Right renal pelvis (tissue), 4 donors: ENCODE data around the gene VDR. TPM values are rescaled to one million over a fixed set of nuclear protein-coding genes. Genes with fewer than 3 reads are reported as not detected.
"Not testable (repeated sequence)": the region's sequence is repeated elsewhere in the genome, so short reads cannot be mapped to it uniquely, and the experiment has no call there.

Source experiments
- DNase-seq, 4 donors: peaks; one replicate each; pipeline ENCODE4 v3.0.0-alpha.2; 2013; ENCODE audit warnings: low read depth in 4 of 4, low spot score in 3 of 4, missing footprints in 1 of 4
- polyA plus RNA-seq, 4 donors: library from polyadenylated mRNA; unstranded; fragments of 120-200 nt; gene quantifications; one replicate each; pipeline ENCODE4 v1.2.1, GENCODE V29; 2013; ENCODE audit not compliant: insufficient read length in 4 of 4

The VDR gene
- polyA plus RNA-seq, 4 donors: 3.5 to 5.8 (median 4.0) TPM

DNA sequence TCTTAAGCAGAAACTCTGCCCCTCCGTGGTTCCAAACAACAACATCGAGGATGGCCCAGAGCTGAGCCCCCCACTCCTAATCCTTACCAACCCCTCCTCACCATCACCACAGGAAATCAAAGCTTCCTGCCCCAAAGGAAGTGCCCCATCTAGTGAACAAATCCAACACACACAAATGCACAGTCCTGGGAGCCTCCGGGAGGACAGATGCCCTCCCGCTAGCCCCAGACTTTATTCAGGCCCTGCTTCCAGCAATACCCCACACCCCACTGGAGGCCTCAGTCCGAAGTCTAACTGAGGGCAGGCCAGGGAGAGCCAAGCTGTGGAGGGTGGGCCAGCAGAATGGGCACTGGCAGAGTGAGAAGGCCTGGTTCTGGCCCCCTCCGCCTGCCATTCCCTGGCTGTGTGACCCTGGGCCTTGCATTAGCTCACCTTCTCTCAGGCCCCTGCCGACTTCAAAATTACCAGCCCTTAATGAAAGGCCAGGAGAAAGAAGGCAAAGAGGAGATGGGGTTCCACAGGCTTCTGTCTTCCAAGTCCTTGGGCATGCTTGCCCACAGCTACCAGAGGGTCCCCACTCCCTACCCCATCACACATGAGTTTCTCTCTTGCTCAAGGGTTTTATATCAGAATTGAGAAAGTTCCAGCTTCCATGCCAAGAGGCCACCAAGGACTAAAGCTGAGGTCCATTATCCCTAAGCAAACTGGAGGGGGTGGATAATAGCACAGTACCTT lies 87.4 kb downstream of the VDR start:
- DNase-seq: no peak

DNA sequence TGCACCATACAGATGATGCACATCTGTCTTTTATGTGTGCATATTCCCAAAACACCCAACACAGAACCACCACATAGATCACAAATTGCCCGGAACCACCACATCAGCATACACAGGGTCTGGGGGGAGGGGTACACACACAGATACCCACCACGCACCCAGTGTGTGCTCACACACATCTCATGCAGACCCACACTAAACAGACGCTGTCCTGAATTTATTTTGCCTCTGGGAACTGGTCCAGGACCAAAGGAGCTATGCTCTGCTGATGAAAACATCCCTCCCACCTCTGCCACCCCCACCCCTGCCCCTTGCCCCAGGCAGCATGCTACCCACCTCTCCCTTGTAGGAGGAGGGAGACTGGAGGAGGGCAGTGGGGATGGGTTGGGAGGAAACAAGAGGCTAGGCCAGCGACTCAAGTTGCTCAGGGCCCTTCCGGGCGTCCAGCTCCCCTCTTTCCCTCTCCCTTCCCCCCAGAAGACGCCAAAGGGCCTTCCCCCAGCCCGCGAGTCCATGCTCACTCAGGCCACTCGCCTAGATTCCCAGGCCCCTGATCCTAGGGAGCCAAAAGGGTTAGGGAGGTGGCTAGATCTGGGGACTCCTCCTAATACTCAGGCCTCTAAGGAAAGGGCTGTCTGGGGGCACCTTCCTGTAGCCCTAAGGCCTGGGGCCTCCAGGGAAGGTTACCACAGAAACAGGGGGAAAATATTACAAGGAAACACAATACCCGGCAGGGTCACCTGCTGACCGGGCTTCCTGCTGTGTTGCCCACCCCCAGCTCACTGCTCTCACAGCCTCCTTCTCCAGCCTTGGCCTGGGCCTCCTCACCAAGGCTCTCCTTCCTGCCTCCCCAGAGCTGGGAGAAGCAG lies 88.2 kb downstream of the VDR start:
- DNase-seq: no peak

DNA sequence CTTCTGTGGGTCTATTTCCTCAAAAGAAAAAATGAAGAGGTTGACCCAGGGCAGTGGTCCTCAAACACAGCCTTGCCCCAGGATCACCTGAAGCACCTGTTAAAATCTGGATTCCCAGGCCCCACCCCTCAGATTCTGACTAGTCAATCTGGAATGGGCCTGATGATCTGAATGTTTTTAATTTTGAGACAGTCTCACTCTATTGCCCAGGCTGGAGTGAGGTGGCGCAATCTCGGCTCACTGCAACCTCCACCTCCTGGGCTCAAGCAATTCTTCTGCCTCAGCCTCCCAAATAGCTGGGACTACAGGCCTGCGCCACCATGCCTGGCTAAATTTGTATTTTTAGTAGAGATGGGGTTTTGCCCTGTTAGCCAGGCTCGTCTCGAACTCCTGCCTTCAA lies 89.3 kb downstream of the VDR start:
- DNase-seq: not testable (repeated sequence)

GRCh38 chr12:47814539-47815170 lies 90.1 kb downstream of the VDR start:
- DNase-seq: no peak

- no peak for DNase-seq
Measured at GRCh38 chr12:47813511-47814196, 91.1 kb downstream of the VDR start.

DNA sequence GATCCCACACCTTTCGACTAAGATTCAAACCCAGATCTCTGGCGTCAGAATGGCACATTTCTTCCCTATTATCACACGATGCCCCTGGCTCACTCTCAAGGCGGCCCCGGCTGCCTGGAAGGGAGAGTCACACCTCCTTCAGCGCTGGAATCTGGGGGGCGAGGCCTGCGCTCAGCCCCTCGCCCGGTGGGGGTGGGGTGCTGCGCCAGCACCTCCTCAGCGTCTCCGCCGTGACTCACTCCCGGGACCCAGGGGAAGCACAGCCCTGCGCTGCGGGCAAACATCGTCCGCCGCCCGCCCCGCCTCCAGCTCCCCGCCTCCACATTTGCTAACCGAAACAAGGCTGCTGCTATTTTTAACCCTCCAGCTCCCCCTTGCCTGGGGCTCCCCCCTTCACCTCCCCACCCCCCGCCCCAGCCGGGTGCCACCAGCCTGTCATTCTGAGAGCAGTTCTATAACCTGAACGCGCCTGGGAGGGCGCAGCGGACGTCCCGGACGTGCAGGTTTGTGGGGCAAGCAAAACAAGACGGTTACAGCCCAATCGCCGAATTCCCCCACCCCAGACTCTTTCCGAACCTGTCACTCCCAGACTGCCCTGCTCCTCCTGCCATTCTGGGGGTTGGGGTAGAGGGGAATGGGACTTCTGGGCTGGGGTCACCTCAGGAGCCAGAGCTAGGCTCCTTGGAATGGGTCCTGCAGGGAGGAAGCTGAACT lies 91.8 kb downstream of the VDR start:
- DNase-seq: peak in 1 of 4 donors; percentile 59

- DNase-seq: no peak
Measured at GRCh38 chr12:47811581-47812484, 93.0 kb downstream of the VDR start.

- DNase-seq: no peak
Measured at GRCh38 chr12:47811072-47811396, 93.8 kb downstream of the VDR start.

GRCh38 chr12:47809518-47809917 lies 95.3 kb downstream of the VDR start:
- DNase-seq: not testable (repeated sequence)

DNA sequence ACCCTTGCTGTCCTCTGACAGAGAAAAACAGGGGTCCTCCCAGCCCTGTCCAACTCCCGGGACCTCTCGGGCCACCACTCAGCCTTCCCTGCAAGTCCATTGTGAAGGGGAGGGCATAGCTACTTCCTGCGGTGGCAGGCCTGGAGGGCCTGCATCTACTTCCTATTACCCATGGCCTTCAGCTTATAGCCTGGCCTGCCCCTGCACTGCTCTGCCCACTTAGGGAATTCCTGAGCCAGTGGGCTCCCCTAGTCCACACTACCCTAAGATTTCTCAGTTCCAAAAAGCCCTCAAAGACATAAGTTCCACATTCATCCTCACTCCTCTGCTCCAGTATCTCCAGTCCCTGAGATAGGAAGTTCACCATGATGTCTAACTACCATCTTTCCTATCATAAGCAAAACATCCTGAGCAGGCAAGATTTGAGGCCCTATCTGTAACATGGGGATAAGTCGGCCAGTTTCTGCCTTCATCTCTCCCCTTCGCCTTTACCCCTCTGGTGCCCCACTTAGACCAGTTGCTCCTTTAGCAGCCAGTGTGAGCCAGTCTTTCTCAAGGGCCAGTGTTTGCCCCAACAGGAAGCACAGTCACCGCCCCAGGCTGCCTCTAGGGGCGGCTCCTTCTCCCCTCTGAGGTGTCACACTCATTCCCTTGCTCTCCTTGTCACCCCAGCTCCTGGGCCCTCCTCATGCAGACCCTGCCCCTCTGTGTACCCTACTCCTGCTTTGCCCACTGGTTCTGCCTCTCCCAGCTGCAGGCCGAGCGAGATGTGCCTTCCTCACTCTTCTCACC lies 96.0 kb downstream of the VDR start:
- DNase-seq: no peak

DNA sequence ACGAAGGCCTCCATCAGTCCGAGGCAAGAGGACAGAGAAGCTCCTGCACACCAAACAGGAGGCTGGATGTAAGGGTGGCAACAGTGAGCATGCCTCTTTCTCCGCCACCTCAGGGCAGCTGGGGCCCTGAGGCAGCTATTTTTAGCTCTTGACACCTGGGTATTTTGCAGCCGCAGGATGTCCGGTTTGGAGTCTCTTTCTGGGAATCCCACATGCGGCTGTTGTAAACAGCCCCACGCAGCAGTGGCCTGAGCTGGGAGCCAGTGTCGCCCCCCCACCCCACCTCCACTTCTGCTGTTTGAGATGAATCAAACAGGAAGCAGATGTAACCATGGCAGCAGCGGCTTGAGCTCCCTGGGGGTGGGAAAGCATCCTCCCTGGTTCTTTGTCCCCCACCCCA lies 96.7 kb downstream of the VDR start:
- no peak for DNase-seq

- DNase-seq: no peak
Measured at GRCh38 chr12:47807338-47807737, 97.5 kb downstream of the VDR start.

DNA sequence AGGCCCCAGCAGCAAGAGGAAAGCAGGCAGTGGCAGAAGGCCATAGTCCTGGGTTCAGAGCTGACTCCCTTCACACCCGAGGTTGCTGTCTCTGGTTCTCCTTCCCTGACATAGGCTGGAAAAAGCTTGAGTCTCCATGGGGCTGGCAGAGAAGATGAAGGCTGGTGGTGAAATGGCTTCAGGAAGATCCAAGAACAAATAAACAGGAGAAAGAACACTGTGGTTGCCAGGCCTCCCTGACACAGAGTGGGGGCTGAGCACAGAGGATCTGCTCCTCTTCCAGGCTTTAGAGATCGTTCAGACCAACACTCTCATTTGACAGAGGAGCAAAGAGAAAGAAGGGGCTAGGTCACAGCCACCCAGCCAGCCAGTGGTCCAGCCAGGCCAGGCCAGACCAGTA lies 99.4 kb downstream of the VDR start:
- no peak for DNase-seq

DNA sequence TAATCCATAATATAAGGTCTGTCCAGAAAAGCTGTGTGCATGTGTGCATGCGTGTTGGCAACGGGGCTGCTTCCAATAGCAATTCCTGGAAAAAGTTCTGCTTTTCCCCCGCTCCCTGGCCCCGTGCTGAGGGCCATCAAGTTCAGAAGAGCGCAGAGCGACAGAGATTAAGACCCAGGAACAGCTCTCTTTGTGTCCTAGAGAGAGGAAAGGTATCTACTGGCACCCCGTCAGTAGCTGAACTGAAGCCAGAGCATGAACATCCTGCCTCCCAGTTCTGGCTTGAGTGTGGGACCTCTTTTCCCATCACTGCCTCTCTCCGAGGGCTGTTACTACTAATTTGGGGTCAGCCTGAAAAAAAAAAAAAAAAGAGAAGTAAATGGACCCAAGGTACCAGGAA lies 100.6 kb downstream of the VDR start:
- DNase-seq: no peak

- no peak for DNase-seq
Measured at GRCh38 chr12:47803191-47803875, 101.5 kb downstream of the VDR start.

DNA sequence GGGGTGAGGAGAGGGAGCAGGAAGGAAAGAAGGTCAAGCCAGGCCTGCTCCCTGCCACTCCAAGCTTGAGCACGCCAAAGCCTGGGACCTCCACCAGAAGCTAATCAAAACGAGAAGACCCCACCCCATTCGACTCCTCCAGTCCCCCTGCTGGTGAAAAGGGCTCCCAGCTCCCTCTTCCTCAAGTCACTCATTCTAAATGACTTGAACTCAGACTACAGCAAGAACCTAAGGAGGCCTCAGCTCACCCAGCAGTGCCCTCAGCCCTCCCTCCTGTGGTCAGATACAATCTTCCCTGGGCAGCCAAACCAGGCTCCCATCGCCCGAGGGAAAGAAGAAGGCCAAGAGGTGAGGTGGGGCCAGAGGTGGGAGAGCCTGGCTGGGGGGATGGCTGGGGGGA lies 102.5 kb downstream of the VDR start:
- no peak for DNase-seq

- DNase-seq: no peak
Measured at GRCh38 chr12:47801904-47802246, 102.9 kb downstream of the VDR start.
